WTC11 (cell line): ENCODE measurements around the gene GPR15LG. TPM values are rescaled to one million over a fixed set of nuclear protein-coding genes. Genes with fewer than 3 reads are reported as not detected.

ENCODE experiments used
- AR ChIP-seq: fragments of 250-450 bp; sonication (Bioruptor Pico); IDR thresholded peaks from 2 replicates; pipeline ENCODE4 v1.9.0; 2021; ENCODE audit warnings: mild to moderate bottlenecking
- CREB1 ChIP-seq: sonication (generic); formaldehyde crosslinking; IDR thresholded peaks from 2 replicates; pipeline ENCODE4 v1.8.0; 2023; ENCODE audit warnings: mild to moderate bottlenecking, missing genetic modification reagents
- CTCF ChIP-seq: fragments of 200-600 bp; IDR thresholded peaks from 2 replicates; pipeline ENCODE4 v1.8.0; 2022; ENCODE audit warnings: antibody characterized with exemption
- E2F1 ChIP-seq: sonication (generic); formaldehyde crosslinking; IDR thresholded peaks from 2 replicates; pipeline ENCODE4 v1.8.0; 2022; ENCODE audit warnings: mild to moderate bottlenecking, missing genetic modification reagents
- E2F5 ChIP-seq: sonication (generic); formaldehyde crosslinking; IDR thresholded peaks from 2 replicates; pipeline ENCODE4 v1.8.1; 2022; ENCODE audit warnings: mild to moderate bottlenecking, moderate library complexity, missing genetic modification reagents
- ERG ChIP-seq: fragments of 250-450 bp; sonication (Bioruptor Pico); IDR thresholded peaks from 2 replicates; pipeline ENCODE4 v1.8.0; 2021; ENCODE audit warnings: mild to moderate bottlenecking
- GABPB1 ChIP-seq: sonication (generic); formaldehyde crosslinking; IDR thresholded peaks from 2 replicates; pipeline ENCODE4 v1.8.1; 2023; ENCODE audit warnings: mild to moderate bottlenecking, missing genetic modification reagents
- HMGXB4 ChIP-seq: sonication (generic); formaldehyde crosslinking; IDR thresholded peaks from 2 replicates; pipeline ENCODE4 v1.8.1; 2023; ENCODE audit warnings: mild to moderate bottlenecking, moderate library complexity, missing genetic modification reagents
- KAT7 ChIP-seq: sonication (generic); formaldehyde crosslinking; IDR thresholded peaks from 2 replicates; pipeline ENCODE4 v1.8.1; 2023; ENCODE audit warnings: missing genetic modification reagents, mild to moderate bottlenecking, borderline replicate concordance
- MXD4 ChIP-seq: fragments of 250-450 bp; sonication (Bioruptor Pico); IDR thresholded peaks from 2 replicates; pipeline ENCODE4 v1.8.0; 2021; ENCODE audit warnings: mild to moderate bottlenecking, moderate library complexity, borderline replicate concordance
- NFE2L1 ChIP-seq: sonication (generic); formaldehyde crosslinking; IDR thresholded peaks from 2 replicates; pipeline ENCODE4 v1.8.1; 2023; ENCODE audit warnings: missing genetic modification reagents
- NFYB ChIP-seq: sonication (generic); formaldehyde crosslinking; conservative IDR thresholded peaks from 2 replicates; pipeline ENCODE4 v1.8.0; 2022; ENCODE audit warnings: low read depth, missing genetic modification reagents
- OVOL2 ChIP-seq: fragments of 250-450 bp; sonication (Bioruptor Pico); IDR thresholded peaks from 2 replicates; pipeline ENCODE4 v1.9.0; 2021; ENCODE audit warnings: mild to moderate bottlenecking, borderline replicate concordance
- PREB ChIP-seq: sonication (generic); formaldehyde crosslinking; IDR thresholded peaks from 2 replicates; pipeline ENCODE4 v1.8.1; 2022; ENCODE audit warnings: mild to moderate bottlenecking, missing genetic modification reagents, moderate library complexity, borderline replicate concordance
- PRRX2 ChIP-seq: fragments of 250-450 bp; sonication (Bioruptor Pico); IDR thresholded peaks from 2 replicates; pipeline ENCODE4 v1.8.0; 2021; ENCODE audit warnings: mild to moderate bottlenecking
- SMAD3 ChIP-seq: sonication (generic); formaldehyde crosslinking; IDR thresholded peaks from 2 replicates; pipeline ENCODE4 v1.8.0; 2022; ENCODE audit warnings: missing genetic modification reagents, mild to moderate bottlenecking, borderline replicate concordance
- TEAD1 ChIP-seq: sonication (generic); formaldehyde crosslinking; IDR thresholded peaks from 2 replicates; pipeline ENCODE4 v1.8.0; 2022; ENCODE audit warnings: mild to moderate bottlenecking, missing genetic modification reagents
- USF1 ChIP-seq: sonication (generic); formaldehyde crosslinking; IDR thresholded peaks from 2 replicates; pipeline ENCODE4 v1.8.0; 2022; ENCODE audit warnings: mild to moderate bottlenecking, missing genetic modification reagents
- ZBTB21 ChIP-seq: sonication (generic); formaldehyde crosslinking; IDR thresholded peaks from 2 replicates; pipeline ENCODE4 v1.8.1; 2023; ENCODE audit warnings: mild to moderate bottlenecking, missing genetic modification reagents, borderline replicate concordance
- ZMAT4 ChIP-seq: fragments of 250-450 bp; sonication (Bioruptor Pico); IDR thresholded peaks from 2 replicates; pipeline ENCODE4 v1.9.0; 2021; ENCODE audit warnings: mild to moderate bottlenecking
- ZNF121 ChIP-seq: sonication (generic); formaldehyde crosslinking; IDR thresholded peaks from 2 replicates; pipeline ENCODE4 v1.8.0; 2023; ENCODE audit warnings: missing genetic modification reagents
- ZNF138 ChIP-seq: sonication (generic); formaldehyde crosslinking; conservative IDR thresholded peaks from 2 replicates; pipeline ENCODE4 v1.8.1; 2022; ENCODE audit warnings: mild to moderate bottlenecking, moderate library complexity, missing genetic modification reagents
- ZNF396 ChIP-seq: fragments of 250-450 bp; sonication (Bioruptor Pico); IDR thresholded peaks from 2 replicates; pipeline ENCODE4 v1.8.0; 2021; ENCODE audit warnings: mild to moderate bottlenecking, moderate library complexity, borderline replicate concordance
- ZSCAN18 ChIP-seq: fragments of 250-450 bp; sonication (Bioruptor Pico); IDR thresholded peaks from 2 replicates; pipeline ENCODE4 v2.1.2; 2022; ENCODE audit warnings: mild to moderate bottlenecking, moderate library complexity
- total RNA-seq: library from RNA; stranded (reverse); gene quantifications from 3 replicates; pipeline ENCODE4 v1.2.3, GENCODE V29; 2021

The GPR15LG gene
- total RNA-seq, 1 experiment from 2014 or later = not detected

GRCh38 chr10:84139126-84140035 is 34.2 kb upstream of the GPR15LG start, which contains the start of gene GHITM (continued):
- TF ChIP-seq AR (CRISPR knock-in tag) (no peak), HMGXB4 (CRISPR knock-in tag) (peak; percentile 80), KAT7 (CRISPR knock-in tag) (no peak), E2F1 (CRISPR knock-in tag) (no peak), CTCF (no peak), GABPB1 (CRISPR knock-in tag) (peak; percentile 98), ZMAT4 (no peak), ERG (CRISPR knock-in tag) (no peak), E2F5 (CRISPR knock-in tag) (no peak), NFE2L1 (peak; percentile 83), ZBTB21 (no peak; the same call in 1 of the 2 replicates), MXD4 (CRISPR knock-in tag) (no peak), PREB (CRISPR knock-in tag) (peak; percentile 66; the same call in 1 of the 2 replicates), ZSCAN18 (CRISPR knock-in tag) (no peak), PRRX2 (CRISPR knock-in tag) (no peak), ZNF121 (CRISPR knock-in tag) (no peak), NFYB (CRISPR knock-in tag) (peak; percentile 73), CREB1 (CRISPR knock-in tag) (no peak), TEAD1 (CRISPR knock-in tag) (0 out of 2 replicates have a peak, but pooled peaks have one; percentile 64), USF1 (CRISPR knock-in tag) (no peak; the same call in 1 of the 2 replicates), OVOL2 (CRISPR knock-in tag) (no peak), ZNF138 (no peak), ZNF396 (CRISPR knock-in tag) (no peak), SMAD3 (no peak)
